GM12878 (cell line): Measurements from ENCODE around the gene MAP4K1. TPM values are rescaled to one million over a fixed set of nuclear protein-coding genes. Genes with fewer than 3 reads are reported as not detected.

Source experiments
- BACH1 ChIP-seq: fragments of 450-650 bp; IDR thresholded peaks from 2 replicates; pipeline ENCODE4 v1.6.1; 2017; ENCODE audit warnings: mild to moderate bottlenecking, borderline replicate concordance
- CBX3 ChIP-seq: fragments of 200-600 bp; sonication (generic); IDR thresholded peaks from 2 replicates; pipeline ENCODE4 v1.6.1; 2016; ENCODE audit warnings: low read depth, borderline replicate concordance
- EP300 ChIP-seq, 2 experiments: fragments of 150-350 bp in 1 of 2; IDR thresholded peaks; 2 replicates each; pipeline ENCODE4 v1.6.1; 2011 to 2012; ENCODE audit warnings: low read depth in 2 of 2, low read length in 2 of 2, borderline replicate concordance in 1 of 2, improper control_type of control experiment in 1 of 2, inconsistent platforms in 1 of 2; ENCODE audit not compliant: control insufficient read depth in 1 of 2
- NR2F1 ChIP-seq: fragments of 450-650 bp; conservative IDR thresholded peaks from 2 replicates; pipeline ENCODE4 v1.6.1; 2017; ENCODE audit warnings: mild to moderate bottlenecking
- RAD51 ChIP-seq: fragments of 450-650 bp; IDR thresholded peaks from 2 replicates; pipeline ENCODE4 v1.6.1; 2016; ENCODE audit warnings: moderate library complexity, mild to moderate bottlenecking, inconsistent platforms
- SRF ChIP-seq, 2 experiments: IDR thresholded peaks; 2 replicates each; pipeline ENCODE4 v1.6.1; 2011; ENCODE audit warnings: low read depth in 2 of 2, low read length in 2 of 2, mild to moderate bottlenecking in 1 of 2, moderate library complexity in 1 of 2
- polyA plus RNA-seq, 11 experiments: library from polyadenylated mRNA; depleted of rRNA in 4 of 11; unstranded in 6 of 11; stranded (reverse) in 5 of 11; fragments of >200 nt; fragmentation: Nextera tagmentation in 4 of 11; fragmentation: Illumina TruSeq in 1 of 11; extraction: Ambion mirVana in 4 of 11; extraction: Trizol in 1 of 11; gene quantifications; 1 replicate in 1 of 11; 2 replicates in 10 of 11; pipeline versions ENCODE4 v1.2.1 to v1.2.3, GENCODE V29; 2011 to 2016; ENCODE audit warnings: inconsistent platforms in 2 of 11, missing spikeins in 2 of 11, low read depth in 1 of 11
- total RNA-seq, 4 experiments: library from RNA; depleted of rRNA in 3 of 4; stranded (reverse); fragments of >200 nt in 3 of 4; fragmentation: Illumina TruSeq in 1 of 4; extraction: Trizol in 1 of 4; gene quantifications; 2 replicates each; pipeline versions ENCODE4 v1.2.1 to v1.2.3, GENCODE V29; 2013 to 2021
- TF ChIP-seq, protein P1 (sequence below): fragments of 450-650 bp; IDR thresholded peaks from 2 replicates; pipeline ENCODE4 v1.6.1; 2014; ENCODE audit warnings: mild to moderate bottlenecking
- TF ChIP-seq, protein P2 (sequence below): fragments of 150-350 bp; IDR thresholded peaks from 2 replicates; pipeline ENCODE4 v1.6.1; 2014; ENCODE audit warnings: mild to moderate bottlenecking, low read depth, low read length

Gene MAP4K1
- total and polyA plus RNA-seq, 10 of the 15 experiments (the other 5 are each of a cell fraction or from before 2014, with no cell fraction given): 39.2 to 306 (median 140) TPM

DNA sequence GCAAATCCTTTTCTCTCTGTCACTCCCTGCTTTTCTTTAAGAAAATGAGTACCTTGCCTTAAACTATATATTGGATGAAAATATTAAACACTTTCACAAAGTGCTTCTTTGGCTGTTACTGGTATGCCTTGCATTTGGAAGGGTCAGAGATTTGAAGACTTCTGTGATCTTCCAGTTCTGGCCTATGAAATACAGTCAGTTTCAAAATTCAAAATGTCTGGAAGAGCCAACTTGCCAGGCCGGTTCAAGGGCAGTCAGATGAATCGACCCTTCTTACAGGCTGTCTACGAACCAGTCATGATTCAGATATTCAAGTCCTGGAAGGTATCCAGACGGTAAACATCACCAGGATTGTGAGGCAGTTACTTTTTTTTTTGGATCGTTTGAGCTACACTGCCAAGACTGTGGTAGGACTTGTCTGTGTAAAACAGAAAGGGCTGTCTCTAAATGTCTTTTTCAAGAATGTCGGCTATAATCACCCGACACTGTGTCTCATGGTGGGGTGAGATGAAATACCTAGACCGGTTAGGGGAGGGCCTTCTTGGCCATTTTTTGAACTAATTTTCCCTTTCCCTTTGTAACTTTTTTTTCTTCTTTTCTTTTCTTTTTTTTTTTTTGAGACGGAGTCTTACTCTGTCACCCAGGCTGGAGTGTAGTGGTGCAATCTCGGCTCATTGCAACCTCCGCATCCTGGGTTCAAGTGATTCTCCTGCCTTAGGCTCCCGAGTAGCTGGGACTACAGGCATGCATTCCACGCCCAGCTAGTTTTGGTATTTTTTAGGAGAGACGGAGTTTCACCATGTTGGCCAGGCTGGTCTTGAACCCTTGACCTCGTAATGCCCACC is 40.9 kb upstream of the MAP4K1 start (continued):
- TF ChIP-seq, protein P1, sequence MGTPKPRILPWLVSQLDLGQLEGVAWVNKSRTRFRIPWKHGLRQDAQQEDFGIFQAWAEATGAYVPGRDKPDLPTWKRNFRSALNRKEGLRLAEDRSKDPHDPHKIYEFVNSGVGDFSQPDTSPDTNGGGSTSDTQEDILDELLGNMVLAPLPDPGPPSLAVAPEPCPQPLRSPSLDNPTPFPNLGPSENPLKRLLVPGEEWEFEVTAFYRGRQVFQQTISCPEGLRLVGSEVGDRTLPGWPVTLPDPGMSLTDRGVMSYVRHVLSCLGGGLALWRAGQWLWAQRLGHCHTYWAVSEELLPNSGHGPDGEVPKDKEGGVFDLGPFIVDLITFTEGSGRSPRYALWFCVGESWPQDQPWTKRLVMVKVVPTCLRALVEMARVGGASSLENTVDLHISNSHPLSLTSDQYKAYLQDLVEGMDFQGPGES: no peak
- TF ChIP-seq EP300 (IDR thresholded peaks at IDR 0.05; ENCODE audit: borderline replicate concordance in 1 of 2, control insufficient read depth in 1 of 2, low read depth in 2 of 2, low read length in 2 of 2) (no peak), NR2F1 (no peak), SRF (IDR thresholded peaks at IDR 0.05; ENCODE audit: low read depth in 2 of 2, low read length in 2 of 2) (no peak), BACH1 (no peak), RAD51 (no peak), CBX3 (no peak)
- TF ChIP-seq, protein P2, sequence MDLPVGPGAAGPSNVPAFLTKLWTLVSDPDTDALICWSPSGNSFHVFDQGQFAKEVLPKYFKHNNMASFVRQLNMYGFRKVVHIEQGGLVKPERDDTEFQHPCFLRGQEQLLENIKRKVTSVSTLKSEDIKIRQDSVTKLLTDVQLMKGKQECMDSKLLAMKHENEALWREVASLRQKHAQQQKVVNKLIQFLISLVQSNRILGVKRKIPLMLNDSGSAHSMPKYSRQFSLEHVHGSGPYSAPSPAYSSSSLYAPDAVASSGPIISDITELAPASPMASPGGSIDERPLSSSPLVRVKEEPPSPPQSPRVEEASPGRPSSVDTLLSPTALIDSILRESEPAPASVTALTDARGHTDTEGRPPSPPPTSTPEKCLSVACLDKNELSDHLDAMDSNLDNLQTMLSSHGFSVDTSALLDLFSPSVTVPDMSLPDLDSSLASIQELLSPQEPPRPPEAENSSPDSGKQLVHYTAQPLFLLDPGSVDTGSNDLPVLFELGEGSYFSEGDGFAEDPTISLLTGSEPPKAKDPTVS: no peak
